ENCODE data around the gene HNF1B. TPM values are rescaled to one million over a fixed set of nuclear protein-coding genes. Genes with fewer than 3 reads are reported as not detected.

The HNF1B gene
- total RNA-seq, 4 donors from 2014 or later: not detected

- TF ChIP-seq CTCF (IDR thresholded peaks at IDR 0.05; ENCODE audit: low read depth): no peak
Observed at GRCh38 chr17:37711113-37711512, 33.7 kb downstream of the HNF1B start.

- no peak for TF ChIP-seq CTCF (IDR thresholded peaks at IDR 0.05; ENCODE audit: low read depth)
Observed at GRCh38 chr17:37710344-37710886, 34.4 kb downstream of the HNF1B start.

GRCh38 chr17:37708616-37709212 lies 36.1 kb downstream of the HNF1B start:
- TF ChIP-seq CTCF (IDR thresholded peaks at IDR 0.05; ENCODE audit: low read depth): no peak

GRCh38 chr17:37708008-37708615 lies 36.7 kb downstream of the HNF1B start:
- TF ChIP-seq CTCF (IDR thresholded peaks at IDR 0.05; ENCODE audit: low read depth): no peak

- no peak for TF ChIP-seq CTCF (IDR thresholded peaks at IDR 0.05; ENCODE audit: low read depth)
Observed at GRCh38 chr17:37706446-37706845, 38.4 kb downstream of the HNF1B start.

GRCh38 chr17:37702598-37702997 lies 42.3 kb downstream of the HNF1B start:
- TF ChIP-seq CTCF (IDR thresholded peaks at IDR 0.05; ENCODE audit: low read depth): no peak

GRCh38 chr17:37701496-37701898 lies 43.4 kb downstream of the HNF1B start:
- TF ChIP-seq CTCF (IDR thresholded peaks at IDR 0.05; ENCODE audit: low read depth): no peak
